ENCODE results near the gene EXD3.

Gene EXD3

GRCh38 chr9:137446851-137447471, 24.0 kb upstream of the EXD3 start:
- FAIRE-seq, result no peak
- no peak for TF ChIP-seq POLR2A (IDR thresholded peaks at IDR 0.05; ENCODE audit: low read depth, low read length)
- no peak for DNase-seq (ENCODE audit: insufficient read length, low spot score)

- no peak for FAIRE-seq
- no peak for TF ChIP-seq POLR2A (IDR thresholded peaks at IDR 0.05; ENCODE audit: low read depth, low read length)
- DNase-seq (ENCODE audit: insufficient read length, low spot score), result no peak
Measured at GRCh38 chr9:137445930-137446431, 23.0 kb upstream of the EXD3 start.

- DNase-seq (ENCODE audit: insufficient read length, low spot score) (peak; percentile 96), FAIRE-seq (peak; percentile 92)
- TF ChIP-seq POLR2A (IDR thresholded peaks at IDR 0.05; ENCODE audit: low read depth, low read length), result no peak
Measured at GRCh38 chr9:137445275-137445807, 22.4 kb upstream of the EXD3 start.

GRCh38 chr9:137444106-137444790, 21.3 kb upstream of the EXD3 start:
- FAIRE-seq, result no peak
- DNase-seq (ENCODE audit: insufficient read length, low spot score), result no peak
- no peak for TF ChIP-seq POLR2A (IDR thresholded peaks at IDR 0.05; ENCODE audit: low read depth, low read length)

- DNase-seq (ENCODE audit: insufficient read length, low spot score), result no peak
- FAIRE-seq, result no peak
- no peak for TF ChIP-seq POLR2A (IDR thresholded peaks at IDR 0.05; ENCODE audit: low read depth, low read length)
Measured at GRCh38 chr9:137441935-137442321, 19.0 kb upstream of the EXD3 start.

- TF ChIP-seq POLR2A (IDR thresholded peaks at IDR 0.05; ENCODE audit: low read depth, low read length), result no peak
- DNase-seq (ENCODE audit: insufficient read length, low spot score) (no peak), FAIRE-seq (no peak)
Measured at GRCh38 chr9:137441289-137441934, 18.4 kb upstream of the EXD3 start, which contains the start of gene ENTPD8. ENTPD8 (minus strand) TSS chr9:137441357; CDS start chr9:137438285, 3,072 bp downstream.

- FAIRE-seq, result no peak
- no peak for TF ChIP-seq POLR2A (IDR thresholded peaks at IDR 0.05; ENCODE audit: low read depth, low read length)
- DNase-seq (ENCODE audit: insufficient read length, low spot score), result no peak
Measured at GRCh38 chr9:137439158-137439714, 16.3 kb upstream of the EXD3 start.

- TF ChIP-seq POLR2A (IDR thresholded peaks at IDR 0.05; ENCODE audit: low read depth, low read length), result no peak
- no peak for FAIRE-seq
- DNase-seq (ENCODE audit: insufficient read length, low spot score), result no peak
Measured at GRCh38 chr9:137438591-137439157, 15.7 kb upstream of the EXD3 start.

- DNase-seq (ENCODE audit: insufficient read length, low spot score), result no peak
- FAIRE-seq, result no peak
- no peak for TF ChIP-seq POLR2A (IDR thresholded peaks at IDR 0.05; ENCODE audit: low read depth, low read length)
Measured at GRCh38 chr9:137437691-137438590, 15.0 kb upstream of the EXD3 start.

GRCh38 chr9:137436761-137437600, 14.0 kb upstream of the EXD3 start:
- DNase-seq (ENCODE audit: insufficient read length, low spot score), result no peak
- no peak for TF ChIP-seq POLR2A (IDR thresholded peaks at IDR 0.05; ENCODE audit: low read depth, low read length)
- FAIRE-seq, result no peak

GRCh38 chr9:137435980-137436760, 13.2 kb upstream of the EXD3 start:
- DNase-seq (ENCODE audit: insufficient read length, low spot score) (peak; percentile 100), FAIRE-seq (peak; percentile 96)

More at GRCh38 chr9:137435980-137436760, 13.2 kb upstream of the EXD3 start:
- TF ChIP-seq POLR2A (IDR thresholded peaks at IDR 0.05; ENCODE audit: low read depth, low read length), result no peak

Measured in H54 (cell line).